ENCODE data around the gene ACSF3. TPM values are rescaled to one million over a fixed set of nuclear protein-coding genes. Genes with fewer than 3 reads are reported as not detected.

Gene ACSF3
- total RNA-seq, 4 donors from 2014 or later, result 17.8 to 20.7 (median 19.4) TPM

DNA sequence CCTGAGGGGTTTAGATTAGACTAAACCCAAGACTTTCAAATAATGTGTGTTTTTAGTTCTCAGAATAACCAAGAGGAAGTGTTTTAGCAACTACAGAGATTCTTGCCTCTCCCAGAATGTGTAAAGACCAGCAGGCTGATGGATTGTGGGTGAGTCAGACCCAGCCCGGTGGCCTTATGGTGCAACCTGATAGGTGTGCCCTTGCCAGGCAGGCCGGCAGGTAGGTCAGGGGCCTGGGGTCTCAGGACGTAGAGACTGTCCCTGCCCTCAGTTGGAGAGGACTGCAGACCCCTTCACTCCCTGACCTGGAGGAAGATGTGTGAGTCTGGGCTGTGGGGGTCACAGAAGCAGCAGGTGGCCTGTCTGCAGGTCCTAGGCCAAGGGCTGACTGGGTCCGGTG is 47.2 kb upstream of the ACSF3 start:
- Histone ChIP-seq H3K27me3 (peaks cover 34 to 63% (median 51%) of the 10 kb centered on the region in 3 donors), H3K36me3 (no peaks in the 10 kb centered on the region), H3K27ac (no peak overlapping the region), H3K4me1 (no peaks in the 10 kb centered on the region), H3K9me3 (no peaks in the 10 kb centered on the region), H3K4me3 (no peak overlapping the region)
- ATAC-seq, result no peak
- TF ChIP-seq CTCF (IDR thresholded peaks at IDR 0.05 in 4 of 5, conservative IDR thresholded peaks at IDR 0.05 in 1 of 5) (no peak), POLR2A (IDR thresholded peaks at IDR 0.05) (no peak)
- DNase-seq, result no peak
- in situ Hi-C loops (cut with MboI; ENCODE audit: low sequenced_read_pairs in 4 of 4) (no loop called here), intact Hi-C loops (cut with DNase I; ENCODE audit: low total_unique reads) (no loop called here)

DNA sequence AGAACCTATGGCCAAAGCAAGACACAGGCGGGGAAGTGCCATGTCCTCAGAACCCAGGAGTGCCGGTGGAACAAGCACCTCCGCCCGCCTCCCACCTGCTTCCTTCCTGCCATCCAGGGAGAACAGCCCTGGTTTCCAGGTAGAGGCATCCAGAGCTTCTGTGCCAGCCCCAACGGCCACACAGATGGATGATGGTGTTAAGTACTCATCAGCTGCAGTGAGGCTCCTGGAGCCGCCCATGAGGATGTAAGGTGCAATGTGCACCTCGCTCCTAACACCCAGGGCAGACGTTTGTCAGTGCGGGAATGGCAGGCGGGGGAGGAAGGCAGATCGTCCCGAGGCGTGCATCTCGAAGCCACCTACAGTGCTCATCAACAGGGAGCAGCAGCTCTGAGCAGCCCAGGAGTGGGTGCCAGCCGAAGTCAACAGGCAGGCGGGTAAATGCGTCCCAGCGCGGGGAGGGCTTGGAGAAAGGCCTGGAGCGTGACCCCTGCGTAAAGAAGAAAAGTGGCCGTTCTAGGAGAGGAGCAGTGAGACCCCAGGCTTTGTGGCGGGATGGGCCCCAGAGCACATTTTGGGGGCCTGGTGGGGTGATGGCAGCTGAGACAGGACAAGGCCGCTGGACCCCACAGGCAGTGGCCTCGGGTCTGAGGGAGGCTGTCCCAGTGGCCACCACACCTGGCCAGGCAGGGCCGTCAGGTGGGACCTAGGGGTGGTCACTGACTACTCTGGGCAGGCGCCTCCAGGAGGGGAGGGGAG is 46.1 kb upstream of the ACSF3 start:
- TF ChIP-seq POLR2A (IDR thresholded peaks at IDR 0.05), result no peak
- TF ChIP-seq CTCF (IDR thresholded peaks at IDR 0.05 in 4 of 5, conservative IDR thresholded peaks at IDR 0.05 in 1 of 5), result no peak
- Histone ChIP-seq H3K9me3 (no peaks in the 10 kb centered on the region), H3K27ac (no peak overlapping the region), H3K36me3 (no peaks in the 10 kb centered on the region), H3K4me1 (no peaks in the 10 kb centered on the region), H3K27me3 (peaks cover 41 to 70% (median 58%) of the 10 kb centered on the region in 3 donors), H3K4me3 (no peak overlapping the region)
- intact Hi-C loops (cut with DNase I; ENCODE audit: low total_unique reads) (no loop called here), in situ Hi-C loops (cut with MboI; ENCODE audit: low sequenced_read_pairs in 4 of 4) (no loop called here)
- DNase-seq (no peak), ATAC-seq (no peak)

GRCh38 chr16:89048090-89048725 is 45.4 kb upstream of the ACSF3 start:
- in situ Hi-C loops (cut with MboI; ENCODE audit: low sequenced_read_pairs in 4 of 4) (no loop called here), intact Hi-C loops (cut with DNase I; ENCODE audit: low total_unique reads) (no loop called here)
- H3K27me3 ChIP-seq, result peaks cover 46 to 77% (median 64%) of the 10 kb centered on the region in 3 donors
- H3K36me3 ChIP-seq, result no peaks in the 10 kb centered on the region
- ATAC-seq (no peak), DNase-seq (no peak)
- no peaks in the 10 kb centered on the region for H3K9me3 ChIP-seq
- no peak overlapping the region for H3K4me3 ChIP-seq
- TF ChIP-seq CTCF (IDR thresholded peaks at IDR 0.05 in 4 of 5, conservative IDR thresholded peaks at IDR 0.05 in 1 of 5), result no peak
- no peak for TF ChIP-seq POLR2A (IDR thresholded peaks at IDR 0.05)
- no peaks in the 10 kb centered on the region for H3K4me1 ChIP-seq
- H3K27ac ChIP-seq, result no peak overlapping the region

- ATAC-seq (no peak), DNase-seq (no peak)
- in situ Hi-C loops (cut with MboI; ENCODE audit: low sequenced_read_pairs in 4 of 4), result no loop called here
- no peaks in the 10 kb centered on the region for H3K9me3 ChIP-seq
- H3K4me3 ChIP-seq, result no peak overlapping the region
- intact Hi-C loops (cut with DNase I; ENCODE audit: low total_unique reads), result no loop called here
- TF ChIP-seq POLR2A (IDR thresholded peaks at IDR 0.05) (no peak), CTCF (IDR thresholded peaks at IDR 0.05 in 4 of 5, conservative IDR thresholded peaks at IDR 0.05 in 1 of 5) (no peak)
- no peaks in the 10 kb centered on the region for H3K36me3 ChIP-seq
- H3K4me1 ChIP-seq, result no peaks in the 10 kb centered on the region
- peaks cover 46 to 78% (median 63%) of the 10 kb centered on the region in 3 donors for H3K27me3 ChIP-seq
- no peak overlapping the region for H3K27ac ChIP-seq
Measured at GRCh38 chr16:89048871-89049422, 44.7 kb upstream of the ACSF3 start.

Data from gastrocnemius medialis (tissue), 4 donors.